ENCODE measurements around the gene GNPDA1.
"Not testable (repeated sequence)": the region's sequence is repeated elsewhere in the genome, so short reads cannot be mapped to it uniquely, and the experiment has no call there.

The GNPDA1 gene

GRCh38 chr5:142012792-142013388, at the start of gene GNPDA1:
GNPDA1 (minus strand) TSS chr5:142013027; CDS start chr5:142012035, 992 bp downstream.
- DNase-seq (ENCODE audit: low read depth): no peak

- DNase-seq (ENCODE audit: low read depth): peak; percentile 44
Measured at GRCh38 chr5:142059304-142059940, 46.6 kb upstream of the GNPDA1 start.

GRCh38 chr5:142057697-142058056, 44.9 kb upstream of the GNPDA1 start:
- no peak for DNase-seq (ENCODE audit: low read depth)

GRCh38 chr5:142056816-142057696, 44.2 kb upstream of the GNPDA1 start:
- DNase-seq (ENCODE audit: low read depth): no peak

GRCh38 chr5:142055301-142055700, 42.5 kb upstream of the GNPDA1 start:
- DNase-seq (ENCODE audit: low read depth): no peak

- peak; percentile 69 for DNase-seq (ENCODE audit: low read depth)
Measured at GRCh38 chr5:142053426-142054151, 40.8 kb upstream of the GNPDA1 start.

GRCh38 chr5:142052026-142052425, 39.2 kb upstream of the GNPDA1 start:
- DNase-seq (ENCODE audit: low read depth): not testable (repeated sequence)

GRCh38 chr5:142048272-142048671, 35.4 kb upstream of the GNPDA1 start:
- no peak for DNase-seq (ENCODE audit: low read depth)

- no peak for DNase-seq (ENCODE audit: low read depth)
Measured at GRCh38 chr5:142046191-142046590, 33.4 kb upstream of the GNPDA1 start.

- DNase-seq (ENCODE audit: low read depth): not testable (repeated sequence)
Measured at GRCh38 chr5:142040881-142041280, 28.1 kb upstream of the GNPDA1 start.

GRCh38 chr5:142040285-142040684, 27.5 kb upstream of the GNPDA1 start:
- no peak for DNase-seq (ENCODE audit: low read depth)

- DNase-seq (ENCODE audit: low read depth): no peak
Measured at GRCh38 chr5:142038735-142039134, 25.9 kb upstream of the GNPDA1 start.

- not testable (repeated sequence) for DNase-seq (ENCODE audit: low read depth)
Measured at GRCh38 chr5:142037599-142037998, 24.8 kb upstream of the GNPDA1 start.

GRCh38 chr5:142036918-142037317, 24.1 kb upstream of the GNPDA1 start:
- DNase-seq (ENCODE audit: low read depth): no peak

- no peak for DNase-seq (ENCODE audit: low read depth)
Measured at GRCh38 chr5:142034994-142035393, 22.2 kb upstream of the GNPDA1 start.

GRCh38 chr5:142033632-142034567, 21.1 kb upstream of the GNPDA1 start:
- DNase-seq (ENCODE audit: low read depth): not testable (repeated sequence)

- no peak for DNase-seq (ENCODE audit: low read depth)
Measured at GRCh38 chr5:142032747-142033631, 20.2 kb upstream of the GNPDA1 start.

GRCh38 chr5:142032150-142032549, 19.3 kb upstream of the GNPDA1 start:
- no peak for DNase-seq (ENCODE audit: low read depth)

GRCh38 chr5:142025637-142026036, 12.8 kb upstream of the GNPDA1 start:
- no peak for DNase-seq (ENCODE audit: low read depth)

- DNase-seq (ENCODE audit: low read depth): peak; percentile 50
Measured at GRCh38 chr5:142024771-142025304, 12.0 kb upstream of the GNPDA1 start.

All from GM04503 (cell line).